B cell (primary cell): Measurements from ENCODE around the gene FASTKD2. TPM values are rescaled to one million over a fixed set of nuclear protein-coding genes. Genes with fewer than 3 reads are reported as not detected.

Experiments
- ATAC-seq: fragments of 200-7000 bp; cut with Tn5 transposase; one replicate; pipeline ENCODE4 v1.10.0; 2021; ENCODE audit warnings: low read depth, mild to moderate bottlenecking, moderate number of reproducible peaks, moderate library complexity
- CTCF ChIA-PET: fragments of 350-600 bp; sonication (Branson Sonifier 250); formaldehyde crosslinking; loops from one replicate; lab custom pipeline; 2021; ENCODE audit warnings: antibody characterized with exemption, inconsistent platforms; lab: Charles Lee
- POLR2A ChIA-PET: fragments of 350-600 bp; sonication (Branson Sonifier 250); formaldehyde crosslinking; loops from one replicate; lab custom pipeline; 2021; ENCODE audit warnings: antibody characterized with exemption; lab: Charles Lee
- DNase-seq: peaks from one replicate; pipeline ENCODE4 v3.0.0; 2013
- H2AFZ ChIP-seq: 2 replicates; pipeline ENCODE4 v1.6.1; 2012; ENCODE audit warnings: mild to moderate bottlenecking, low read depth, low read length; ENCODE audit not compliant: insufficient read depth, poor library complexity, severe bottlenecking
- H3K27ac ChIP-seq, 2 donors: 1 replicate in 1 of 2; 2 replicates in 1 of 2; pipeline ENCODE4 v1.5.1; 2012 to 2013; ENCODE audit warnings: low read length in 2 of 2, mild to moderate bottlenecking in 2 of 2, moderate library complexity in 1 of 2
- H3K27me3 ChIP-seq, 4 experiments: fragments of 200-600 bp in 1 of 4; sonication (generic) in 1 of 4; replicated peaks in 1 of 4; 1 replicate in 2 of 4; 2 replicates in 2 of 4; pipeline versions ENCODE4 v1.6.1 to v1.7.0; 2013 to 2016; ENCODE audit warnings: low read length in 3 of 4, mild to moderate bottlenecking in 2 of 4, mixed read lengths in 1 of 4, moderate library complexity in 1 of 4; ENCODE audit not compliant: insufficient read depth in 4 of 4, control insufficient read depth in 3 of 4; ENCODE audit errors: control extremely low read depth in 1 of 4
- H3K36me3 ChIP-seq, 2 experiments: replicated peaks in 1 of 2; 1 replicate in 1 of 2; 2 replicates in 1 of 2; pipeline versions ENCODE4 v1.6.1 to v1.7.1; 2013; ENCODE audit warnings: low read length in 1 of 2; ENCODE audit not compliant: insufficient read depth in 2 of 2, control insufficient read depth in 1 of 2; ENCODE audit errors: control extremely low read depth in 1 of 2, extremely low read depth in 1 of 2
- H3K4me1 ChIP-seq, 2 donors: fragments of 200-600 bp in 1 of 2; sonication (generic) in 1 of 2; 1 replicate in 1 of 2; 2 replicates in 1 of 2; pipeline versions ENCODE4 v1.5.1 to v1.6.1; 2013 to 2017; ENCODE audit warnings: low read length in 2 of 2; ENCODE audit not compliant: control insufficient read depth in 2 of 2, insufficient read depth in 2 of 2
- H3K4me2 ChIP-seq: replicated peaks from 2 replicates; pipeline ENCODE3; 2012; ENCODE audit warnings: mild to moderate bottlenecking, low read depth, low read length; ENCODE audit not compliant: poor library complexity, severe bottlenecking
- H3K4me3 ChIP-seq, 5 experiments: fragments of 200-600 bp in 1 of 5; sonication (generic) in 1 of 5; 1 replicate in 3 of 5; 2 replicates in 2 of 5; pipeline versions ENCODE4 v1.5.1 to v1.7.0; 2011 to 2016; ENCODE audit warnings: low read length in 4 of 5, mild to moderate bottlenecking in 4 of 5, low read depth in 2 of 5, control low read depth in 1 of 5, moderate library complexity in 1 of 5; ENCODE audit not compliant: insufficient read depth in 1 of 5; ENCODE audit errors: control extremely low read depth in 1 of 5, extremely low read depth in 1 of 5
- H3K79me2 ChIP-seq: fragments of 200-600 bp; sonication (generic); one replicate; pipeline ENCODE4 v1.6.0; 2016; ENCODE audit warnings: low read length; ENCODE audit not compliant: control insufficient read depth, insufficient read depth
- H3K9ac ChIP-seq: fragments of 200-600 bp; sonication (generic); 2 replicates; pipeline ENCODE4 v1.6.1; 2017; ENCODE audit warnings: mild to moderate bottlenecking, low read length, moderate library complexity
- H3K9me3 ChIP-seq, 3 donors: one replicate each; pipeline versions ENCODE4 v1.6.1 to v1.7.1; 2013; ENCODE audit warnings: low read length in 2 of 3; ENCODE audit not compliant: control insufficient read depth in 2 of 3, insufficient read depth in 1 of 3; ENCODE audit errors: control extremely low read depth in 1 of 3
- H4K20me1 ChIP-seq: 2 replicates; pipeline ENCODE4 v1.6.0; 2012; ENCODE audit warnings: mild to moderate bottlenecking, low read length; ENCODE audit not compliant: insufficient read depth, control insufficient read depth, poor library complexity, severe bottlenecking
- H3K27ac Mint-ChIP-seq: one replicate; pipeline ENCODE4 v1.8.0; 2021; ENCODE audit warnings: mixed read lengths
- H3K27me3 Mint-ChIP-seq: one replicate; pipeline ENCODE4 v1.8.0; 2021; ENCODE audit warnings: mixed read lengths
- H3K4me1 Mint-ChIP-seq: one replicate; pipeline ENCODE4 v1.8.0; 2021; ENCODE audit warnings: mixed read lengths
- H3K4me3 Mint-ChIP-seq: one replicate; pipeline ENCODE4 v1.8.0; 2021; ENCODE audit warnings: mixed read lengths
- H3K9me3 Mint-ChIP-seq: one replicate; pipeline ENCODE4 v1.8.0; 2022; ENCODE audit warnings: mixed read lengths; ENCODE audit not compliant: insufficient read depth
- EZH2 ChIP-seq: IDR thresholded peaks from 2 replicates; pipeline ENCODE4 v1.6.1; 2012; ENCODE audit warnings: borderline replicate concordance, low read depth, mild to moderate bottlenecking, moderate library complexity, low read length; ENCODE audit not compliant: insufficient read depth, poor library complexity, severe bottlenecking
- WGBS: methylation state at CpG from one replicate; pipeline ENCODE4 v1.1.5; 2013; ENCODE audit warnings: missing lambda C conversion rate; ENCODE audit not compliant: insufficient coverage; 5-methylcytosine and 5-hydroxymethylcytosine counted together
- intact Hi-C: fragments of 100-400 bp; cut with micrococcal nuclease; formaldehyde crosslinking; loops from one replicate; pipeline ENCODE4 v1.10.0; 2022
- polyA plus RNA-seq: library from polyadenylated mRNA; depleted of rRNA; stranded (reverse); fragments of >200 nt; gene quantifications from 2 replicates; pipeline ENCODE4 v1.2.3, GENCODE V29; 2012
- total RNA-seq, 2 donors: library from RNA; stranded (reverse); fragments of 120-200 nt in 1 of 2; gene quantifications; 1 replicate in 1 of 2; 2 replicates in 1 of 2; pipeline versions ENCODE4 v1.2.3 to v1.2.4, GENCODE V29; 2013 to 2022
- TF ChIP-seq, protein P1 (sequence below): fragments of 200-600 bp; IDR thresholded peaks from one replicate; pipeline ENCODE4 v1.8.0; 2022; ENCODE audit warnings: antibody characterized with exemption, mild to moderate bottlenecking

FASTKD2 gene
- total and polyA plus RNA-seq, 2 donors (not counting 1 experiment from before 2014, with no cell fraction given), result 16.0 to 20.6 TPM

DNA sequence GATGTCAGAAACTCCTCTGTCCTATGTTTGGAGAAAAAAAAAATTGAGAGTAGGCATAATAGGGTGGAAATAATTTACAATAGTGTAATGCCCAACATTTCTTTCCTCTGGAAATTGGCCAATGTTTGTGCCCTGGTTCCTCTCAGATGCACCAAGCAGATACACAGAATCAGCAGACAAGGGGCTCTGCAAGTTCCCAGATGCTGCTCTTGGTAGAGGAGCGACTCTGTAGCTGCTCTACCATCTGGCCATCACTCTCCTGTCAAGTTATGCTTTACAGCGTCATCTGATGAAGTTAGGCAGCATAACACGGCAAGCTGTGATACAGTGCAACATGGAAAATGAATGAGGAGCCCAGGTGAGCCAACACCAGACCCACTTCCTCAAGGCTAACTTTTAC is 48.8 kb upstream of the FASTKD2 start:
- 94% methylated on average over 3 of the region's 3 CpGs for WGBS
- H4K20me1 ChIP-seq, result no peaks in the 10 kb centered on the region
- Mint-ChIP-seq H3K27me3 (peaks cover 25% of the 10 kb centered on the region), H3K4me3 (no peak overlapping the region), H3K4me1 (peaks cover 3% of the 10 kb centered on the region), H3K27ac (no peak overlapping the region), H3K9me3 (no peaks in the 10 kb centered on the region)
- H3K4me2 ChIP-seq, result no peak overlapping the region
- H3K9ac ChIP-seq, result no peak overlapping the region
- TF ChIP-seq, protein P1, sequence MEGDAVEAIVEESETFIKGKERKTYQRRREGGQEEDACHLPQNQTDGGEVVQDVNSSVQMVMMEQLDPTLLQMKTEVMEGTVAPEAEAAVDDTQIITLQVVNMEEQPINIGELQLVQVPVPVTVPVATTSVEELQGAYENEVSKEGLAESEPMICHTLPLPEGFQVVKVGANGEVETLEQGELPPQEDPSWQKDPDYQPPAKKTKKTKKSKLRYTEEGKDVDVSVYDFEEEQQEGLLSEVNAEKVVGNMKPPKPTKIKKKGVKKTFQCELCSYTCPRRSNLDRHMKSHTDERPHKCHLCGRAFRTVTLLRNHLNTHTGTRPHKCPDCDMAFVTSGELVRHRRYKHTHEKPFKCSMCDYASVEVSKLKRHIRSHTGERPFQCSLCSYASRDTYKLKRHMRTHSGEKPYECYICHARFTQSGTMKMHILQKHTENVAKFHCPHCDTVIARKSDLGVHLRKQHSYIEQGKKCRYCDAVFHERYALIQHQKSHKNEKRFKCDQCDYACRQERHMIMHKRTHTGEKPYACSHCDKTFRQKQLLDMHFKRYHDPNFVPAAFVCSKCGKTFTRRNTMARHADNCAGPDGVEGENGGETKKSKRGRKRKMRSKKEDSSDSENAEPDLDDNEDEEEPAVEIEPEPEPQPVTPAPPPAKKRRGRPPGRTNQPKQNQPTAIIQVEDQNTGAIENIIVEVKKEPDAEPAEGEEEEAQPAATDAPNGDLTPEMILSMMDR, result no peak
- TF ChIP-seq EZH2, result no peak
- peaks cover 0 to 6% (median 0%) of the 10 kb centered on the region in 4 experiments for H3K27me3 ChIP-seq
- ATAC-seq (no peak), DNase-seq (no peak)
- no peak overlapping the region for H3K27ac ChIP-seq
- ChIA-PET POLR2A (no interaction called here), CTCF (no interaction called here)
- H3K9me3 ChIP-seq, result no peaks in the 10 kb centered on the region
- H2AFZ ChIP-seq, result no peak overlapping the region
- no peaks in the 10 kb centered on the region for H3K4me1 ChIP-seq
- intact Hi-C loops, result no loop called here
- no peaks in the 10 kb centered on the region for H3K36me3 ChIP-seq
- H3K4me3 ChIP-seq, result no peak overlapping the region
- H3K79me2 ChIP-seq, result no peaks in the 10 kb centered on the region

DNA sequence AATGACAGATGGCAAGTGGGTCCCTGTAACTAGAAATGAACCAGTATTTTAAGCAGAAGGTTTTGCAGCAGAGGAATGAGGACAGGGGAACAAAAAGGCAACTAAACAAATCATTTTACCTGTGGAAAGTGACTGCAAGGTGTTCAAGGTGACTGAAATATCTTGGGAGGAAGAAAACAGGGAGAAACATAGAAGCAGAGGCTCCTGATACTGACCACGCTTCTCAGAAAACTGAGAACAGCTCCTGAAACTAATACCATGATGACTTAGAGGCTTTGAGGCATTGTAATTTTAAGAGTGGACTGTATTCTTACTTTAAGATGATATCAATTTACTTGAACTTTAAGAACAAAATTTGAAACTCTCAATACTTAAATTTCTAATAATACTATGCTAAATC is 47.1 kb upstream of the FASTKD2 start, which contains the start of gene DYTN:
Gene DYTN (minus strand): TSS at position 101 of the 400 bp plus-strand sequence. CDS start 117 bp downstream, outside the sequence.
- Histone ChIP-seq H3K9ac (no peak within 1 kb of the TSS), H3K79me2 (no peaks in the 10 kb centered on the region), H3K4me3 (no peak within 1 kb of the TSS), H2AFZ (no peak within 1 kb of the TSS), H3K4me1 (no peaks in the 10 kb centered on the region), H3K27ac (no peak within 1 kb of the TSS), H3K36me3 (no peaks in the 10 kb centered on the region), H3K27me3 (no peaks in the 10 kb centered on the region), H3K4me2 (no peak within 1 kb of the TSS), H3K9me3 (no peaks in the 10 kb centered on the region), H4K20me1 (no peaks in the 10 kb centered on the region)
- no peak for ATAC-seq
- no CpG with 5 or more reads among the region's 1 CpG for WGBS
- ChIA-PET CTCF (no interaction called here), POLR2A (no interaction called here)
- H3K4me1 Mint-ChIP-seq, result peaks cover 3% of the 10 kb centered on the region
- peaks cover 16% of the 10 kb centered on the region for H3K27me3 Mint-ChIP-seq
- H3K9me3 Mint-ChIP-seq, result peaks cover 3% of the 10 kb centered on the region
- no peak within 1 kb of the TSS for H3K27ac Mint-ChIP-seq
- no peak for DNase-seq
- H3K4me3 Mint-ChIP-seq, result no peak within 1 kb of the TSS
- intact Hi-C loops, result no loop called here
- no peak for TF ChIP-seq EZH2
